AG09319 (cell line): ENCODE measurements around the gene ABCD1.
A peak's percentile ranks its signal among the peaks of the same experiment; 100 is the strongest.
"Not testable (repeated sequence)": the region's sequence is repeated elsewhere in the genome, so short reads cannot be mapped to it uniquely, and the experiment has no call there.

ENCODE experiments used
- DNase-seq: peaks from one replicate; pipeline ENCODE4 v3.0.0-alpha.2; 2010; ENCODE audit warnings: low read depth; ENCODE audit errors: extremely low read depth
- CTCF ChIP-seq: IDR thresholded peaks from 2 replicates; pipeline ENCODE4 v1.5.1; 2011; ENCODE audit warnings: low read depth, mild to moderate bottlenecking, inconsistent platforms, low read length, moderate library complexity

ABCD1 gene

GRCh38 chrX:153724252-153725038 is at the start of gene ABCD1, which contains the start of gene BCAP31:
Gene ABCD1, plus strand, starts transcription at chrX:153724856. Its CDS starts 411 bp downstream, at chrX:153725267.
Gene BCAP31, minus strand, starts transcription at chrX:153724387. Its CDS starts 1,143 bp downstream, at chrX:153723244.
- TF ChIP-seq CTCF: no peak
- DNase-seq: peak; percentile 64

GRCh38 chrX:153681175-153681574 is 43.5 kb upstream of the ABCD1 start:
- TF ChIP-seq CTCF: no peak
- DNase-seq: no peak

GRCh38 chrX:153683486-153683885 is 41.2 kb upstream of the ABCD1 start:
- DNase-seq: not testable (repeated sequence)

GRCh38 chrX:153684467-153685155 is 40.0 kb upstream of the ABCD1 start:
- TF ChIP-seq CTCF: no peak
- no peak for DNase-seq

DNA sequence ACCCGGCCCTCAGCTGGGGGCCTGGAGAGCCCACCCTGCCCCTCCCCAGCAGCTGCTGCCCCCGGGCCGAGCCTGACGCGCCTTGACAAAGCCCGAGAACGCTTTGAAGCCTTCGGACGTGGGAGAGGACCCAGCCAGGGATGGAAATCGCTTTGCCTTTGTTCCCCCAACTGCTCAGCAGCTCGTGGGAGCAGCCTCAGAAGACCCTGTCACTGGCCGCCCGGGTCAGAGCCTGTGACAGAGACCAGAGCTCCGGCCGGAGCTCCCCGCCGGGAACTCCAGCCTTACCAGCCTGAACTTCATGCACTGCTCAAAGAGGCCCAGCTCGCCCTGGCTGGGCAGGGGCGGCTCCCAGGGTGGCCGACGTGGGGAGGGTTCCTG is 39.5 kb upstream of the ABCD1 start:
- TF ChIP-seq CTCF: no peak
- DNase-seq: no peak

- DNase-seq: no peak
These were observed 38.6 kb upstream of the ABCD1 start for GRCh38 chrX:153685751-153686696.

More at GRCh38 chrX:153685751-153686696, 38.6 kb upstream of the ABCD1 start:
- no peak for TF ChIP-seq CTCF
